Stimulated activated CD8-positive, alpha-beta memory T cell treated with anti-CD3 and anti-CD28 coated beads, Interleukin-15, amount 100 ng/mL, for 24 hours (primary cell): ENCODE data around the gene SPACA6.
"Not testable (repeated sequence)": the region's sequence is repeated elsewhere in the genome, so short reads cannot be mapped to it uniquely, and the experiment has no call there.

Source experiments
- DNase-seq: peaks from one replicate; pipeline ENCODE4 v3.0.0-alpha.2; 2020; ENCODE audit warnings: low read depth

Gene SPACA6, protein sequence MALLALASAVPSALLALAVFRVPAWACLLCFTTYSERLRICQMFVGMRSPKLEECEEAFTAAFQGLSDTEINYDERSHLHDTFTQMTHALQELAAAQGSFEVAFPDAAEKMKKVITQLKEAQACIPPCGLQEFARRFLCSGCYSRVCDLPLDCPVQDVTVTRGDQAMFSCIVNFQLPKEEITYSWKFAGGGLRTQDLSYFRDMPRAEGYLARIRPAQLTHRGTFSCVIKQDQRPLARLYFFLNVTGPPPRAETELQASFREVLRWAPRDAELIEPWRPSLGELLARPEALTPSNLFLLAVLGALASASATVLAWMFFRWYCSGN

DNA sequence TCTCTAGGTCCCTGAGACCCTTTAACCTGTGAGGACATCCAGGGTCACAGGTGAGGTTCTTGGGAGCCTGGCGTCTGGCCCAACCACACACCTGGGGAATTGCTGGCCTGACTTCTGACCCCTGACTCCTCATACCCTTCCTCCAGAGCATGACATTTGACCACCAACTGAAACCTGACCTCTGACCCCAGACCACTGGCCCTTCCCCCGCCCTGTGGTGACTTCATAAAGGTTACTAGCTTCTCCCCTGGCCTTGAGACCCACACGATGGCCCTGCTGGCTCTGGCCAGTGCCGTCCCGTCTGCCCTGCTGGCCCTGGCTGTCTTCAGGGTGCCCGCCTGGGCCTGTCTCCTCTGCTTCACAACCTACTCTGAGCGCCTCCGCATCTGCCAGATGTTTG, at the start of gene SPACA6:
TSS of gene SPACA6 (plus strand) at position 71 of the 400 bp plus-strand sequence. CDS start at position 268, 197 bp downstream.
- no peak for DNase-seq

DNA sequence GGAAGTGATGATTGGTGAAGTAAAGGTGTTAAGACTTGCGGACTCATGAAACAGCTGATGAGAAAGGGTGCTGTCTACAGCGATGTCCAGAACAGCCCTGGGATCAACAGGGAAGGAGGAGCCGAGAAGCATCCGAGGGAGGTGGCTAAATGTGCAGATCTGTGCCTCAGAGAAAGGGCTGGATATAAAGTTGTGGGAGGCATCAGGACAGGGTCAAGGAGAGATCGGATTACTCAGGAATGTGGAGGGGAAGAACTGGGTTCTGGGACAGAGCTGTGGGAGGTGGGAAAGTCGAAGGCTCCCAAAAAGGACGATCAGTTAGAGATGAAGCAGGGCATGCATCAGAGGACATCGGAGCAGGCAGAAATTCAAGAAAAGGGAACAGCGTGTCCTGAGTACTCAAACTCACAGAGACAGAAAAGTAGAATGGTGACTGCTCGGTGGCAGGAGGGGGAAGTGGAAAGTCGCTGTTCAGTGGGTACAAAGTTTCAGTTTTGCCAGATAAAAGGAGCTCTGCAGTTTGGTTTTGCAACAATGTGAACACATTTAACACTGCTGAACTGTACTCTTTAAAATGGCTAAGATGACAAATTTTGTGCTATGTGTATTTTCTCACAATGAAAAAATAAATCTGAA, 48.4 kb upstream of the SPACA6 start:
- DNase-seq: no peak

- DNase-seq: not testable (repeated sequence)
Measured at GRCh38 chr19:51646730-51647129, 46.4 kb upstream of the SPACA6 start, which contains the start of gene SIGLEC14. Gene SIGLEC14 (minus strand): TSS chr19:51646825. CDS start chr19:51646759, 66 bp downstream.

DNA sequence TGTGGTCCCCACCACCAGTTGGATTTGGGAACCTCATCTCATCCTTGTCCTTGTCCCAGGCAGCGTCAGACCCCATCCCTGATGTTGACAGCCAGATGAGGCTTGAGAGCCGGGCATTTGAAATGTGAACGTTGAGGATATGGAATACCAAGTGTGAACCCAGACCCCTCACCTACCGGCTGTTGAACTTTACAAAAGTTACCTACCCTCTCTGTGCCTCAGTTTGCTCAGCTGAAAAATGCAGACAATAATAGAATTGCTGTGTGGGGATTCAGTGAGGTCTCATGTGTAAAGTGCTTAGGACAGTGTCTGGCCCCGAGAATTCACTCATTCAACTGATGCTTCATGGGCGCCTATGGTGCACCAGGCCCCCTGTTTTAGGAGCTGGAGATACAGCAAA, 45.8 kb upstream of the SPACA6 start:
- DNase-seq: no peak

DNA sequence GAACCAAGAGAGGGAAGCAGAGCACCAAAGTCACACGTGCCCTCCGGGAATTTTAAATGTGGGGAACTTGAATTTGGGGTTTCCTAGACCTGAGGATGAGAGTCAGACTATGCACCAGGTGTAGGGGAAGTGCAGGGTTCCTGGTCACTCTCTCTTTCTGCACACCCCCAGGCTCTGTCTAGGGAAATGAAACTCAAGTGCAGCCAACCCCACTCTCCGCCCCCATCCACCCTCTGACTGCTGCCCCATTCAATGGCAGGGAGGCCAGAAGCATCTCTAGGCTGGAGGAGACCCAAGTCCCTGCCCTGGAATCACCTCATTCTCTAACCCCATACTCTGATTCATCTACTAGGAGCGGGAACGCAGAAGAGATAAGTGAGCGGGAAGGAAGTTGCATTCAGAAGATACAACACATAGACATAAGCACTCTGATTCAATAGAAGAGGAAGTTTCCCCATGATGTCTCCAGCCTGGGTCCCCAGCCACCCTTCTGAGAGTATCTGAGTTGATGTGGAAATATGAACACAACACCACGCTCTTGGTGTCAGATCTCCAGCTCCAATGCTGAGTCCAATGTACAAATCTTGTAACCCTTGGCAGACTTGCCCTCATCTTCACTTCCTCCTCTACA, 41.8 kb upstream of the SPACA6 start:
- no peak for DNase-seq

DNA sequence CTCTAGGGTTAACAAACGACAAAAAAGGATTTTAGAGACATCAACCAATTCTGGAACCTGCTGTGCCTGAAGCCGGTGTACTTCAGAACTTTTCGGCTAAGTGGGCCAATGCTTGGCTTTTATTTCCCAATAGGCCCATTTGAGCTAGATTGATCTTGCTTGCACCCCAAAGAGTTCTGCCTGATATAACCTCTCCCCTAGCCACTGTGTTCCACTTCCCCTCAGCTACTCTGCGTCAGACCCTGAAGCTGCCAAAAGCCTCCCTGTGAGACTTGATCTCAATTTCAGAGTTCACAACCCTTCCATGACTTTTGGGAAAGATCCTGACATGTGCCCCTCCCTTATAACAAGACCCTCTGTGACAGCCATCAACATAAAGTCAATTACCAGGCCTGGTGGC, 40.9 kb upstream of the SPACA6 start:
- DNase-seq: no peak

DNA sequence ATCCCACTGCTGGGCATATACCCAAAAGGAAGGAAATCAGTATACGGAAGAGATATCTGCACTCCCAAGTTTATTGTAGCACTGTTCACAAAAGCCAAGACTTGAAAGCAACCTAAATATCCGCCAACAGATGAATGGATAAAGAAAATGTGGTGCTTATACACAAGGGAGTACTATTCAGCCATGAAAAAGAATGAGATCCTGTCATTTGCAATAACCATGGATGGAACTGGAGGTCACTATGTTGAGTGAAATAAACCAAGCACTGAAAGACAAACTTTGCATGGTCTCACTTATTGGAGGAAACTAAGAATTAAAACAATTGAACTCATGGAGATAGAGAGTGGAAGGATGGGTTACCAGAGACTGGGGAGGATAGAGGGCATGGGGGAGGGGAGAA, 40.0 kb upstream of the SPACA6 start:
- DNase-seq: no peak

- DNase-seq: no peak
Measured at GRCh38 chr19:51654783-51655182, 38.3 kb upstream of the SPACA6 start.

DNA sequence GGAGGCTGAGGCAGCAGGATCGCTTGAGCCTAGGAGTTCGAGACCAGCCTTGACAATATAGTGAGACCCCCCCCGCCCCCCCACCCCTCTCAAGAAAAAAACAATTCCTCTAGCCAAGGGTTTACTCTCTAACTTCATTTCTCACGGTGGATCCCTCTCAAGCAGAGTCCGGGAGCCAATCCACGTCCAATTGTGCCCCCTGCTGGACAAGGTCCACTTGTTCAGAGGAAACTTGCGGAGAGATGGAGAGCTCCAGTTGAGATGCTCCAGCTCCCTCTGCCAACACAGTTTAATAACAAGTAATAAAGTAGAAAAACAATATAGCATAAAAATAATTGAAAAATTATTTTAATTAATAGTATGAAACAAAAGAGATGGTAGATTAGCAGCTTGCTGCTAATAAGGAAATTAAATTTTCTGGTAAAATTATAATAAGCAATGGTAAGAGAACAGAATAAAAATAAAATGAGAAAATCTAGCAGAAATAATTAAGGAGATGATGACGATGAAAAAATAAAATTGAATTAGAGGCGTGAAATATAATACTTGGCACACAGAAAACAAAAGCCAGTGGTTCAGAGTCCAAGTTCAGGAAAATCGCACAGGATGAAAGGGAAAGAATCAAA, 32.0 kb upstream of the SPACA6 start:
- no peak for DNase-seq

GRCh38 chr19:51663650-51664049, 29.5 kb upstream of the SPACA6 start:
- DNase-seq: no peak

GRCh38 chr19:51664131-51664530, 29.0 kb upstream of the SPACA6 start:
- DNase-seq: no peak

DNA sequence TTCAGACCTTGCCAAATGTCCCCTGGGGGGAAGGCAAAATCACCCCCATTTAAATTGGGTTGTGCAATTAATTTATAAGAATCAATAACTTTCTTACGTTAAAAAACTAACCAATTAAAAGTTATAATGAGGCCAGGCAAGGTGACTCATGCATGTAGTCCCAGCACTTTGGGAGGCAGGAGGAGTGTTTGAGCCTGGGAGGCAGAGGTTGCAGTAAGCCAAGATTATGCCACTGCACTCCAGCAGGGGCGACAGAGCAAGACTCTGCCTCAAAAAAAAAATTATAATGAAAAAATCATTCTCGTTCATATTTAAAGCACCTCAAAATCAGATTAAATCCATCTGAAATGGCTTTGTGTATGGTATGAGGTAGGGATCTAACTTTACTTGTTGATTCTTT, 28.1 kb upstream of the SPACA6 start:
- no peak for DNase-seq

GRCh38 chr19:51668216-51668615, 24.9 kb upstream of the SPACA6 start:
- DNase-seq: no peak

- DNase-seq: not testable (repeated sequence)
Measured at GRCh38 chr19:51675911-51676565, 17.1 kb upstream of the SPACA6 start.

DNA sequence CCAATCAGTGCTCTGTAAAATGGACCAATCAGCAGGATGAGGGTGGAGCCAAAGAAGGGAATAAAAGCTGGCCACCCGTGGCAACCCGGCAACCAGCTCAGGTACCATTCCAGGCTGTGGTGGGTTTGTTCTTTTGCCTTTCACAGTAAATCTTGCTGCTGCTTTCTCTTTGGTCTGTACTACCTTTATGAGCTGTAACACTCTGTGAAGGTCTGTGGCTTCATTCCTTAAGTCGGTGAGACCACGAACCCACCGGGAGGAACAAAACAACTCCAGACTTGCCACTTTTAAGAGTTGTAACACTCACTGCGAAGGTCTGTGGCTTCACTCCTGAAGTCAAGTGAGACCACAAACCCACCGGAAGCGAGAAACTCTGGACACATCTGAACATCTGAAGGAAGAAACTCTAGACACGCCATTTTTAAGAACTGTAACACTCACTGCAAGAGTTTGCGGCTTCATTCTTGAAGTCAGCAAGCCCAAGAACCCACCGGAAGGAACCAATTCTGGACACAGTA, 16.5 kb upstream of the SPACA6 start:
- DNase-seq: no peak

- no peak for DNase-seq
Measured at GRCh38 chr19:51680474-51680873, 12.7 kb upstream of the SPACA6 start.

GRCh38 chr19:51681286-51681941, 11.7 kb upstream of the SPACA6 start:
- no peak for DNase-seq

DNA sequence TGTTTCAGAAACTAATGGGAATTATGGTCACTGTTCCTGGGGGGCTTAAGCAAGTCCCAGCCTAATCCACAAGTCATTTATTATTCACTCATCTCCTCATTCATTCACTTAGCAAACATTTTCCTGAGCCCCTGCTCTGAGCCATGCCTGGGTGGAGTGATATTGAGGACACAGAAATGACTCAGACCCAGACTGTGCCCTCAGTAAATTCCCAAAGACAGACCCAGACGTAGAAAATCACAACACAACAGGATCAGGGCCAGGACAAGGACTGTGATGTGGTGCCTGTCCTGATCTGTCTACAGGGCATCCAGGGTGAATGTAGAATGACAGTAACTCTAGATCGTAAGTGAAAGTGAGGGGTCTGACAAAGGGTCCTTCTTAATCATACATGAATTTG, 7.0 kb upstream of the SPACA6 start:
- DNase-seq: no peak

DNA sequence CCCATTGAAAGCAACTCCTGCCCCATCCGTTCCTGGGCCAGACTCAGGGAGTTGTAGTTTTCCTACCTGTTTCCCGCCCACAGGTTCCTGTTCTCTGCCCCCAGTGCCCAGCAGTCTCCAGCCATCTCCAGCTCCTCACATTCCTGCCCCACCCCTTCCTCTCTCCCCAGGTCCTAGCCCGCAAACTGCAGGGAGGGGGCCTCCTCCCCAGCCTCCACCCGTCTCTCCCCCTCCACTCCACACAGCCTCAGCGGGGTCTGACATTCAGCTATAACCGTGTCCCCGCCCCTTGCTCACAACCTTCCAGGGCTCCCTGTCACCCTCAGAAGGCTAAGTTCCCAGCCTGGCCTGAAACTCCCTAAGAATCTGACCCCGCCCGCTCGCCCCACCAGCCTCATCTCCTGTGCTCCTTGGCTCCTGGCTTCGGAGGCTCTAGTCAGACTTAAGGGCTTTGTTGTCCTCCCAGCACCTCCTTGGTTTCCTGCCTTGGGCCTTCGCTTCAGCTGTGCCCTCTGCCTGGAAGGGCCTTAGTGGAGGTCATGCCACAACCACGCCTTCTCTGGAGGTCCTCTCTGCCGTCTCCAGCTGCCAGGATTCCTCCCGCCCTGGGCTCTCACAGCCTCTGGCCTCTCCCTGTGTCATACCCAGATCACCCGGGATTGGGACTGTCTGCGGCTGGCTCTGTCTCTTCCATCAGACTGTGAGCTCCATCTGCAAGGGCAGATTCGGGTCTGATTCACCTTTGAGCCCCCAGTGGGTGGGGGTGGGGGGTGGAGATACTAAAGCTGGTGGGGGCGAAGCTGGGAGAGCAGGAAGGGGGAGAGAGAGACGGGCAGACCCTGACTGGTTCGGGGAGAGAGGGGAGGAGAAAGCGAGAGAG, 5.1 kb upstream of the SPACA6 start:
- no peak for DNase-seq
